Activated CD8-positive, alpha-beta T cell treated with anti-CD3 and anti-CD28 coated beads, Interleukin-2, amount 10 ng/mL, durations not matched to agents 7 days and 5 days (primary cell): Measurements from ENCODE around the gene PIEZO1. TPM values are rescaled to one million over a fixed set of nuclear protein-coding genes. Genes with fewer than 3 reads are reported as not detected.

Experiments
- ATAC-seq: fragments of 150-1000 bp; cut with Tn5 transposase; one replicate; pipeline ENCODE4 v1.10.0; 2021; ENCODE audit warnings: moderate library complexity
- CTCF ChIA-PET: fragments of 350-600 bp; sonication (Branson Sonifier 250); formaldehyde crosslinking; loops from one replicate; lab custom pipeline; 2021; ENCODE audit warnings: antibody characterized with exemption; lab: Charles Lee
- POLR2A ChIA-PET: fragments of 350-600 bp; sonication (Branson Sonifier 250); formaldehyde crosslinking; loops from one replicate; lab custom pipeline; 2021; ENCODE audit warnings: antibody characterized with exemption; lab: Charles Lee
- DNase-seq: peaks from one replicate; pipeline ENCODE4 v3.0.0-alpha.2; 2020
- H3K27ac Mint-ChIP-seq: one replicate; pipeline ENCODE4 v1.8.0; 2021; ENCODE audit warnings: mild to moderate bottlenecking, mixed read lengths
- H3K27me3 Mint-ChIP-seq: one replicate; pipeline ENCODE4 v1.8.0; 2021; ENCODE audit warnings: low read depth, mixed read lengths
- H3K36me3 Mint-ChIP-seq: one replicate; pipeline ENCODE4 v1.8.0; 2021; ENCODE audit warnings: low read depth, mixed read lengths
- H3K4me1 Mint-ChIP-seq: one replicate; pipeline ENCODE4 v1.8.0; 2021; ENCODE audit warnings: low read depth, mixed read lengths
- H3K4me3 Mint-ChIP-seq: one replicate; pipeline ENCODE4 v1.8.0; 2021; ENCODE audit warnings: mild to moderate bottlenecking, mixed read lengths
- H3K9me3 Mint-ChIP-seq: one replicate; pipeline ENCODE4 v1.8.0; 2022; ENCODE audit warnings: mixed read lengths; ENCODE audit not compliant: insufficient read depth
- total RNA-seq, 2 experiments: library from RNA; stranded (reverse); gene quantifications; one replicate each; pipeline ENCODE4 v1.2.3, GENCODE V29; 2021

PIEZO1 gene
- total RNA-seq, 2 experiments from 2014 or later, result 226 to 230 TPM

- CTCF ChIA-PET, result no interaction called here
- Mint-ChIP-seq H3K36me3 (peaks cover 49% of the 10 kb centered on the region), H3K4me3 (peak overlapping the region; percentile 25), H3K27me3 (no peaks in the 10 kb centered on the region), H3K9me3 (no peaks in the 10 kb centered on the region), H3K4me1 (peaks cover 37% of the 10 kb centered on the region), H3K27ac (peak overlapping the region; percentile 57)
- DNase-seq (no peak), ATAC-seq (no peak)
- POLR2A ChIA-PET, result no interaction called here
Measured at GRCh38 chr16:88807626-88808453, 22.8 kb upstream of the PIEZO1 start.

- ATAC-seq, result no peak
- peaks cover 36% of the 10 kb centered on the region for H3K4me1 Mint-ChIP-seq
- ChIA-PET CTCF (no interaction called here), POLR2A (no interaction called here)
- H3K27ac Mint-ChIP-seq, result no peak overlapping the region
- no peaks in the 10 kb centered on the region for H3K27me3 Mint-ChIP-seq
- no peak for DNase-seq
- H3K4me3 Mint-ChIP-seq, result peak overlapping the region; percentile 15
- peaks cover 49% of the 10 kb centered on the region for H3K36me3 Mint-ChIP-seq
- H3K9me3 Mint-ChIP-seq, result no peaks in the 10 kb centered on the region
Measured at GRCh38 chr16:88807142-88807625, 22.2 kb upstream of the PIEZO1 start.

- no peaks in the 10 kb centered on the region for H3K9me3 Mint-ChIP-seq
- H3K27me3 Mint-ChIP-seq, result no peaks in the 10 kb centered on the region
- ChIA-PET CTCF (no interaction called here), POLR2A (interaction anchor here (1.3 kb wide), 1 partner anchor 10 kb away, joined by 5 read pairs; no protein-coding TSS in a partner anchor)
- H3K36me3 Mint-ChIP-seq, result peaks cover 49% of the 10 kb centered on the region
- H3K4me1 Mint-ChIP-seq, result peaks cover 38% of the 10 kb centered on the region
- H3K4me3 Mint-ChIP-seq, result peak overlapping the region; percentile 38
- no peak for DNase-seq
- no peak for ATAC-seq
- no peak overlapping the region for H3K27ac Mint-ChIP-seq
Measured at GRCh38 chr16:88806491-88807111, 21.6 kb upstream of the PIEZO1 start.

GRCh38 chr16:88805887-88806393, 20.9 kb upstream of the PIEZO1 start:
- ChIA-PET CTCF (no interaction called here), POLR2A (interaction anchor here (1.3 kb wide), 1 partner anchor 10 kb away, joined by 5 read pairs; no protein-coding TSS in a partner anchor)
- H3K36me3 Mint-ChIP-seq, result peaks cover 54% of the 10 kb centered on the region
- no peaks in the 10 kb centered on the region for H3K27me3 Mint-ChIP-seq
- no peaks in the 10 kb centered on the region for H3K9me3 Mint-ChIP-seq
- H3K4me1 Mint-ChIP-seq, result peaks cover 43% of the 10 kb centered on the region
- peak overlapping the region; percentile 38 for H3K4me3 Mint-ChIP-seq
- ATAC-seq, result no peak
- H3K27ac Mint-ChIP-seq, result peak overlapping the region; percentile 61
- DNase-seq, result no peak

- Mint-ChIP-seq H3K9me3 (no peaks in the 10 kb centered on the region), H3K36me3 (peaks cover 57% of the 10 kb centered on the region), H3K4me1 (peaks cover 45% of the 10 kb centered on the region), H3K27ac (no peak overlapping the region), H3K4me3 (peak overlapping the region; percentile 82), H3K27me3 (no peaks in the 10 kb centered on the region)
- CTCF ChIA-PET, result no interaction called here
- DNase-seq, result no peak
- no peak for ATAC-seq
- POLR2A ChIA-PET, result interaction anchor here (1.3 to 1.4 kb wide), 2 partner anchors 8 to 9 kb away, joined by 3 to 5 read pairs; no protein-coding TSS in a partner anchor
Measured at GRCh38 chr16:88805340-88805715, 20.3 kb upstream of the PIEZO1 start.

- no peaks in the 10 kb centered on the region for H3K9me3 Mint-ChIP-seq
Measured at GRCh38 chr16:88804552-88805339, 19.7 kb upstream of the PIEZO1 start.

GRCh38 chr16:88804173-88804551, 19.1 kb upstream of the PIEZO1 start:
- peak overlapping the region; percentile 77 for H3K27ac Mint-ChIP-seq
- peak overlapping the region; percentile 82 for H3K4me3 Mint-ChIP-seq
- no peaks in the 10 kb centered on the region for H3K9me3 Mint-ChIP-seq
- CTCF ChIA-PET, result no interaction called here
- DNase-seq (no peak), ATAC-seq (no peak)
- POLR2A ChIA-PET, result interaction anchor here (1.0 to 2.0 kb wide), 3 partner anchors 9 to 23 kb away, joined by 3 to 12 read pairs (median 3); no protein-coding TSS in a partner anchor
- H3K36me3 Mint-ChIP-seq, result peaks cover 50% of the 10 kb centered on the region
- H3K4me1 Mint-ChIP-seq, result peaks cover 46% of the 10 kb centered on the region
- no peaks in the 10 kb centered on the region for H3K27me3 Mint-ChIP-seq

More at GRCh38 chr16:88804552-88805339, 19.7 kb upstream of the PIEZO1 start:
- peak overlapping the region; percentile 77 for H3K27ac Mint-ChIP-seq
- peaks cover 55% of the 10 kb centered on the region for H3K36me3 Mint-ChIP-seq
- no peaks in the 10 kb centered on the region for H3K27me3 Mint-ChIP-seq
- ATAC-seq, result peak; percentile 27
- H3K4me1 Mint-ChIP-seq, result peaks cover 45% of the 10 kb centered on the region
- ChIA-PET CTCF (no interaction called here), POLR2A (interaction anchor here (1.0 to 1.4 kb wide), 2 partner anchors 9 to 12 kb away, joined by 3 read pairs; no protein-coding TSS in a partner anchor)
- peak; percentile 67 for DNase-seq
- H3K4me3 Mint-ChIP-seq, result peak overlapping the region; percentile 82

GRCh38 chr16:88803264-88803987, 18.4 kb upstream of the PIEZO1 start, which contains the start of gene CDT1:
Gene CDT1, plus strand, starts transcription at chr16:88803789. Its CDS starts 43 bp downstream, at chr16:88803832.
- Mint-ChIP-seq H3K4me3 (peak within 1 kb of the TSS; percentile 82), H3K9me3 (no peaks in the 10 kb centered on the region), H3K4me1 (peaks cover 48% of the 10 kb centered on the region), H3K36me3 (peaks cover 46% of the 10 kb centered on the region), H3K27me3 (no peaks in the 10 kb centered on the region), H3K27ac (peak within 1 kb of the TSS; percentile 93)
- ChIA-PET CTCF (interaction anchor here (0.9 to 1.1 kb wide), 4 partner anchors 9 to 100 kb away, joined by 3 to 4 read pairs (median 4); no protein-coding TSS in a partner anchor), POLR2A (interaction anchor here (1.2 to 2.0 kb wide), 3 partner anchors 9 to 22 kb away, joined by 4 to 12 read pairs (median 9); partner anchors contain the start of gene APRT)
- ATAC-seq (peak; percentile 59), DNase-seq (peak; percentile 86)

GRCh38 chr16:88800277-88800592, 15.2 kb upstream of the PIEZO1 start:
- Mint-ChIP-seq H3K27me3 (no peaks in the 10 kb centered on the region), H3K27ac (no peak overlapping the region), H3K4me1 (peaks cover 36% of the 10 kb centered on the region), H3K36me3 (peaks cover 19% of the 10 kb centered on the region), H3K9me3 (no peaks in the 10 kb centered on the region), H3K4me3 (peak overlapping the region; percentile 25)
- ATAC-seq (no peak), DNase-seq (no peak)
- ChIA-PET CTCF (interaction anchor here (0.6 to 2.9 kb wide), 5 partner anchors 12 to 57 kb away, joined by 3 to 13 read pairs (median 3); partner anchors contain the start of gene PIEZO1), POLR2A (interaction anchor here (1.9 to 4.2 kb wide), 2 partner anchors 11 to 20 kb away, joined by 5 to 27 read pairs; partner anchors contain the start of gene APRT)

GRCh38 chr16:88799569-88800276, 14.7 kb upstream of the PIEZO1 start:
- no peak for ATAC-seq
- no peak overlapping the region for H3K27ac Mint-ChIP-seq
- no peak overlapping the region for H3K4me3 Mint-ChIP-seq

More at GRCh38 chr16:88799569-88800276, 14.7 kb upstream of the PIEZO1 start:
- Mint-ChIP-seq H3K27me3 (no peaks in the 10 kb centered on the region), H3K4me1 (peaks cover 41% of the 10 kb centered on the region), H3K9me3 (no peaks in the 10 kb centered on the region), H3K36me3 (peaks cover 19% of the 10 kb centered on the region)
- ChIA-PET CTCF (interaction anchor here (1.0 to 2.9 kb wide), 4 partner anchors 11 to 56 kb away, joined by 3 to 13 read pairs (median 4); partner anchors contain the start of gene PIEZO1), POLR2A (interaction anchor here (1.9 to 4.2 kb wide), 2 partner anchors 11 to 19 kb away, joined by 5 to 27 read pairs; partner anchors contain the start of gene APRT)
- peak; percentile 55 for DNase-seq
